ENCODE measurements around the gene ZNF804A. TPM values are rescaled to one million over a fixed set of nuclear protein-coding genes. Genes with fewer than 3 reads are reported as not detected.

The ZNF804A gene
- total RNA-seq, 1 donor from 2014 or later, result 3.1 TPM

DNA sequence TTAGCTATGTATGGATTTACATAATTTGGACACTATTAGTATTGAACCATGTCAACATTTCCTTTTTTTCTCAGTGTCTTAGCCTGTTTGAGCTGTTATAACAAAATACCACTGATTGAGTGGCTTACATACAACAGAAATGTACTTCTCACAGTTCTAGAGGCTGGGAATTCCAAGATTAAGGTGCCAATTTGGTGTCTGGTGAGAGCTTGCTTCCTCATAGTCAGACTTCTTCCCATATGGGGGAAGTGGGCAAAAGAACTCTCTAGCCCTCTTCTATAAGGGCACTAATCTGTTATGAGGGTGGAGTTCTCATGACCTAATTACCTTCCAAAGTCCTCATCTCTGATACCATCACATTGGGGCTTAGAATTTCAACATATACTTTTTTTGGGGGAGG lies 12.6 kb downstream of the ZNF804A start:
- DNase-seq (ENCODE audit: low spot score), result no peak

DNA sequence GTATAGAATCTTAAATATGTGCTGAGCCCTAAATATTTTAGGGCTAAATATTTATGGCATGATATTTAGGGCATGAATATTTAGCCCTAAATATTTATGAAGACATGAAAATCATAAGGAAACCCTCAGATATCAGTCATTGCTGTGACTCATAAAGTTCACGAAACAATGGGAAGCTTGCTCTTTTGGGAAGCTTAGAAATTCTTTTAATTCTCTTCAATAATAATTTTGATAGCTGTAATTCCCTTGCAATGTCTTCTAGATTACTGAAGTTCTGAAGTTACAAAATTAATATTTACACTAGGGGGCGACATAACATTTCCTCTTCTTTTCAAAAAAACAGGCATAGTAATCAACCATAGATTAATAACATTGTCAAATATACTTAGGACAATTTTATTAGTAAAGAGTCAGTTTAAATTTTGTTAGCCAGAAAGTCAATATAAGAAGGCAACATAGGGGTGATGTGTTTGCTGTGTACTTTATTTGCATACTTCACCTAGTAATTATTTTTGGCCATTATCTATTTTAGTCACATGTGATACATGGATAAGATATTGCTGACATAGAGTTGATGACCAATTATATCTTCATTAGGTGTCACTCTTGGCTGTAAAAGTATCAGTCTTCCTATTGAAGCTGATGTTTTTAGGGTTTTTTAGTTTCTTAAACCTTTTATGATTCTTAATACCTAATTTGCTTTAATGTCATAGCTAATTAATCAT lies 13.2 kb downstream of the ZNF804A start:
- DNase-seq (ENCODE audit: low spot score), result peak; percentile 21

DNA sequence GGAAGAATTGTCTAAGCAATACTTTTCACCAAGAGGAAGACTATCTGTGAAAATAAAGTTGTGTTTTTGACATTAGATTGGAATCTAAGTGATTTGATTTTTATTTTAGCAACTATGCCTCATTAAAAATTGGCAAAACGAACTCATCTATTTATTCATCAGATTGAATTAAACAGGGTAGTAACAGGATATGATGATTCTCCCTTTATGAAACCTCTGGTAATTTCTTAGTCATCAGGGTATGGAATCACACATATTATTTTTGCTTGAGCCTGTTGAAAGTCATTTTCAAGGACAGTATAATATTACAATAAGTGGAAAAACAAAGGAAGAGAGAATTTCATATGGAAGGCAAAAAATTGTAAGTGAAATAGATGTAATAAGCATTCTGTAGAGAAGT lies 22.0 kb downstream of the ZNF804A start:
- no peak for DNase-seq (ENCODE audit: low spot score)

DNA sequence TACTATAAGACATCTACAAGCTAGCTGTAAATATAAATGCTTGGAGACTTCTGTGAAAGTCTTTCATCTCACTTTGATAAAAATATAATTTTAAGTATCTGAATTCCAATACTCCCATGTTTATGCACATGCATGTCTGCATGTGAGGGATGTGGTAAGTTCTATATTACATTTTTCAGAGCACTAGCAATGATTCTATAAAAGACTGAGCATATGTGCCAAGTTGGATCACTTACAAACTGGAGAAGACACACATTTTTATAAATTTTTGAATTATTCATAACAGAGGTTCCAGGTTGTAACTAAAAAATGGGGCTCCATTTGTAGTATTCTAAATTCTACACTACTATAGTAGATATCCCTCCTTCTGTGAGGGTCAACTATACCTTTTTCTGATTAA lies 26.0 kb downstream of the ZNF804A start:
- DNase-seq (ENCODE audit: low spot score), result no peak

DNA sequence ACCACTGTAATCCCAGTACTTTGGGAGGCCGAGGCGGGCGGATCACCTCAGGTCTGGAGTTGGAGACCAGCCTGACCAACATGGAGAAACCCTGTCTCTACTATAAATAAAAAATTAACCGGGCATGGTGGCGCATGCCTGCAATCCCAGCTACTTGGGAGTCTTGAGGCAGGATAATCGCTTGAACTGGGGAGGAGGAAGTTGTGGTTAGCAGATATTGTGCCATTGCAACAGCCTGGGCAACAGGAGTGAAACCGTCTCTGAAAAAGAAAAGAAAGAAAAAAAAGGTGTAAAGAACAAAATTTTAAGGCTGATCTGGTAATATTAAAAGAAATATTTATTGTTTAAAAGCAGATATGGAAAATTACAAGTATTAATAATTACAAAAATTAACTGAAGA lies 29.7 kb downstream of the ZNF804A start:
- DNase-seq (ENCODE audit: low spot score), result no peak

DNA sequence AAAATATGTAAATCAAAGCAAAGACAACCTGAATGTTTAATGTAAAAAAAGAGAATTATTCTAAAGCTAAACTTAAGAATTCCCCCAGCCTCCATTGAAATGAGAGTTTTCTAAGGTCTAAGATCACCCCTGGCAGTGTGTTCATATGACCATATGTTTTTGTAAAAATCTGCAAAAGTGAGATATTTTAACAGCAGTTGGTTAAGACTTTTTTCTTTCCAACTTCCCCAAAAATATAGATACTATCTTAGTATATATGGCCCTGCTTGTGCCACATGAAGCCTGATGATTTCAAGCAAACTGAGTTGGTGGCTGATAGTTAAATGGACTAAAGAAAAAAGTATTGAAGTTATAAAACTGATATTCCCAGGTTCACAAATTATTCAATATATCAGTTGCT lies 35.4 kb downstream of the ZNF804A start:
- DNase-seq (ENCODE audit: low spot score), result no peak

DNA sequence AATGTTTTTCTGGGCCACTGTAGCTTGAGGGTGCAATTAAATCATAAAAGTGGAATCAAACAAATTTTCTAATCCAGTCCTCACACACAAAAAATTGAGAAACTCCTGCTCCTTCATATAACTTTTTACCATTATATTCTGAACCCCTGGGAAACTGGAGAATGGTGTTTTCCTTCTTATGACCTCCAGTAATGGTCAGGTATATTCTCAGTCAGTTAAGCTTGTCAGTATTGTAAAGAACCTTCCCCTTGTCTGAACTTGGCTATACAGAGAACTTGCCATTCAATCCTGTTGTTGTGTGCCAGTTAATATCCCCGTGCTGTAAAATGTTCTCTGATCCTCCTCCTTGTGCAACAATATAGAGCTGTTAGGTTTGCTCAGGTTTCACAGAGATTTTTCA lies 39.5 kb downstream of the ZNF804A start:
- no peak for DNase-seq (ENCODE audit: low spot score)

DNA sequence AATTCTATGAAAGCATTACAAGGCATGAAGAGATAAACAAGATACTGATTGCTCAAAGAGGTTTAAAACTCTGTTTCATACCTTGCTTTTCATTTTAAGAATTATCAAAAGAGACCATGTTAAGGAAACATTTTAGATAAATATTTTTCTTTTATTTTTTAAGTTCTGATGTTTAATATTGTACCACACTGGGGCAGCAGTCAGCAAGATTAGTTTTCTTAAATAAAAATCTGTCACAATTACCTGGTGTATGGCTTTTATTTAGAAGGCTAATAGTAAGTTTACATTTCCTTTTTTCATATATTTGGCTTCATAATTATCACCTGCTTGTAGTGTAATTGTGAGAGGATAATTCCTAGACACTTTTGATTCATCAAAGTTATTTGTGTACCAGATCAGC lies 46.4 kb downstream of the ZNF804A start:
- DNase-seq (ENCODE audit: low spot score), result peak; percentile 1

DNA sequence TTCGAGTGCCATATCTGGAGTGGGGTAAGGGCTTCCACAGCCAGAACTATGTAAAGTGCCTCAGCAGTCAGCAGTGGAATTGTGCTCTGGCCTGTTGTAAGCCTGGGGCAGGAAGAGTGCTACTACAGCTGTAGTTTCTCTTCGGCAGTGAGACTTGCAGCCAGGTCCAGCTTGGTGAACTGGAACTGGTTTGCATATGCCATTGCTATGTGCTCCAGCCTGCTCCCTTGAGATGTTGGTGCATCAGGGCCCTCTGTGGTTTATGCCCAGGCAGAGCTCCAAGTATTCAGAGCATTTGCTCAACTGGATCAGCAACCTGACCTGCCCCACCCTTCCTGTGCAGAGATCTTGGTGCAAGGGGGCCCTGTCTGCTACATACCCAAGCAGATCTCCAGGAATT lies 47.8 kb downstream of the ZNF804A start:
- DNase-seq (ENCODE audit: low spot score), result peak; percentile 20

DNA sequence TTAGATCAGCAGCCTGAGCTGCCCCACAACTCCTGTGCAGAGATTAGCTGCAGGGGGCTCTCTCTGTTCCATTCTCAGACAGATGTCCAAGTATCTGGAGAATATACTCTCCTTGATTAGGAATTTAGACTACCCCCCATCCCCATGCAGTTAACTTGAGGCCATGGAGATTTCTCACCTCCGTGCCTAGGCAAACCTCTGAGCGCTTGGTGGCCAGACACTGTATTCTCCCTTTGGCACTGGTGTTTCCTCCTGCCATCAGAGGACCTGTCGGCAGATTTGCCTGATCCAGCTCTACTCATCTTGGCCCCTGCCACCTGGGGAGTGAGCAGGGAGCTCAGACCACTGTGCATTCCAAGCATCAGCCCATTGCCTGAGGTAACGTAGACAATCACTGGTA lies 48.3 kb downstream of the ZNF804A start:
- DNase-seq (ENCODE audit: low spot score), result no peak

DNA sequence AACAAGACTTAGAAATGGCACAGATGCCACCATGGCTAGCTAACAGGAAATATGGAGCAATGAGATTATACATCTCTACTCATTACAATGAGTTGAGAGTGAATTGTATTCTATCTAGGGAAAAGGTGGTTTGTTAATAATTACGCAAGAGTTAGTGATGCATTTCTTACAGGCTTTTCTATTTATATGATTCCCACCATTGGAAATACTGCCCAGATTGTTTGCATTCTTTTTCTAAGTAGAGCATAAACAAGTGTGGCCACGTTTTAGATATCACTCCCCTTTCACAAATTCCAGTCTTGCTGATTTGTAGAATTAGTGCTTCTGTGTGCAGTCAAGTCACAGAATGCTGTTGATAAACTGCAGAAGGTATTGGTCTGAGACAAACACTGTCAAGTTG lies 56.6 kb downstream of the ZNF804A start:
- DNase-seq (ENCODE audit: low spot score), result no peak

DNA sequence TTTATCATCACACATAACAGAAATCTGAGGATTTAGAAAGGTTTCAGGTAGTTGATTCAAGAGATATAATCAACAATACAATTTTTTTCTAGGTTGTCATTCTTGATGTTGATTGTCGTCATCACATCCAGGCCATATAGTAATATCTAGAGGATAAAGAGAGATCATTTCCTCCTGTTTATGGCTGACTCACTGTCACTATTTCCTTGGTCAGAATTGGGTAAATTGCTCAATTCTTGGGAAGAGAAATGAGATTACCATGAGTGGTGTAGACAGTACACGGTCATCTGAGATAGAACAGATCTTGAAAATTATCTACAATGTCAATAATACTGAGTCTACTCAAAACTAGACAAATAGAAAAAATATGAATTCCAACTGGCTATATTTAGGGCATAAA lies 78.8 kb downstream of the ZNF804A start:
- DNase-seq (ENCODE audit: low spot score), result no peak

DNA sequence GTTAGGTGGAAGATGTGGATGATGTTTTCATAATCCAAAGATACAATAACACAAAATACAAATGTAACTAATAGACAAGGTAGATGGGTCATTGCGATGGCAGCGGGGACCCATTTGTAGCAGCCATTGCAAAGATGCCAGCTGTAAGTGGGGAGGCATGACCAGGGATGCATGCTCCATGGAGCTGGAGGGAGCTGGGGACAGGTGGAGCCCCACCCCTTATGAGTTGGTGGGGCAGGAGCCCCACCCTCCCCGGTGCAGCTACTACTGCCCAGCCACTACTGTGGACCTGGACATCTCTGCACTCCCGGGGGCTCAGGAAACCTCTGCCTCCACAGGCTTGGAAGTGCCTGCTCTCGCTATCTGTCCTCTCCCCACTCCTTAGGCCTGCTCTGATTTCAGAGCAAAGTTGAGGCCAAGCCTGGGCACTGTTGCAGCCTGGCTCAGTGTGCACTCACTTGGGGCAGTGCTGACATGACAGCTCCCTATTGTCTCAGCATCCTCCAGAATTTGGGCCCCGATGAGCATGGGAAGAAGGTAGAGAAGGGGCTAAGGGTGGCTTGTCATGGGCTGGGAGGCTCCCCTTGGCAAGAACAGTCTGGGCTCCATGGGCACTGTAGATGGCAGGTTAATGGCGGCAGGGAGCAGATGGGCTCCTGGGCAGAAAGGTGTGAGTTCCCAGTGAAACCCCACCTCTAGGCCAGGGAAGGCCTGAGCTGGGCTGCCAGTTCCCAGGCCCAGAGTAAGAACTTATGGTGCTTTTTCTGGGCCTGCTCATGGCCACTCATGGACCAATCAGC lies 81.1 kb downstream of the ZNF804A start:
- DNase-seq (ENCODE audit: low spot score), result no peak

DNA sequence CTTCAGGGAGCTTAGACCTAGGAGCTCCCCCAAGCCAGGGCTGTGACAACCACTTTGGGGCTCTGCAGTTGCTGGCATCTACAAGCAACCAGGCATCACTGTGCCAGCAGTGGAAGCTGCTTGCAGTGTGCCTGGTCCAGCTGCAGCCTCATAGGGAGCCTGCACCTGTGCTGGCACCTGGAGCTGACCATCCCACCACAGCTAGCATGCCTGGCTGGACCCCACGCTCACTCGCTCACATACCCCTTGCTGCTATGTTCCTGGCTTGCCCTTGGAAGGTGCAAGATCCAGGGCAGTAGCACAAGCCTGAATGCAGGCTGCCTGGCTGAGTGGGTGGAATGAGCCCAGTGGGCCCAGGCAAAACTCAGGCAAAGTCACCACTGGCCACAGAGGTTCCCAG lies 82.5 kb downstream of the ZNF804A start:
- no peak for DNase-seq (ENCODE audit: low spot score)

DNA sequence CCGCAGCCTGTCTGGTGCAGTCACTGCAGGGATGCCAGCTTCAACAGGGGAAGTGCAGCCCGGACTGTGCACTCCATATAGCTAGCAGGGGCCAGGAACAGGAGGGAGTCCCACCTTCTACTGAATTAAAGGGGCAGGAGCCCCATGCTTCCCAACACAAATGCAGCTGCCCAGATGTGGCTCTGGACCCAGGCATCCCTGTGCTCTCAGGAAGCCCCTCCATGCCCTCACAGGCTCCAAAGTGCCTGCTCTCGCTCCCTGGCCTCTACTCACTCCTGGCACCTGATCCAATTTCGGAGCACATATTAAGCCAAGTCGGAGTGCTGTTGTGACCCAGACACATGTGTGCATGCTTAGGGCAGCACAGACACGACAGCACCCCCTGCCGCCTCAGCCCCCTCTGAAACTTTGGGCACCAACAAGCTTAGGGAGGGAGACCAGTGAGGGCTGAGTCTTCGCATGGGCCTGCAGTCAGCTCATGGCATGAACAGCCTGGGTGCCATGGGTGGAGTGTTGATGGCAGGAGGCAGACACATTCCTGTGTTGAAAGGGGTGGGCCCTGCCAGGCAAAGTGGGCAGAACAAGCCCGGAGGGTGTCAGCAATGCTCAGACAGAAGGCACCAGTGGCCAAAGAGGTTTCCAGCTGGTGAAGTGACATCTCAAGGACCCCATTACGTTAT lies 83.5 kb downstream of the ZNF804A start:
- DNase-seq (ENCODE audit: low spot score), result no peak

DNA sequence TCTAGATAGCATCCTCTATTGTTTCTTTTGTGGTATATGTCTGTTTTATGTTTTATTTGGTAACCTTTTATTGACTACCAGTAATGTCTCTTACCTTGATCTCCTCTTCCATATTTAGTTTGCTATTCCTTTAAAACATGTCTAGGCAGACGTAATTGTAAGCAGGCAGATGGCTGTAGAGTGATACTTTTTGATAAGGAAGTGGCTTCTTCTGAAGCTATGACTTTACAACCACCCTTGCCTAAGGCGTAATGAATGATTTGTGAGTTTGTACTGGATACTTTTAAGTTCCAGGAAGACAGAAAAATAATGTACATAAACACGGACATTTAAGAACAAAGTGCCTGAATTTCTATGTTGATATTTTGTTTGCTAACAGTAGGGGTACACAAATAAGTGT lies 85.6 kb downstream of the ZNF804A start:
- DNase-seq (ENCODE audit: low spot score), result peak; percentile 29

DNA sequence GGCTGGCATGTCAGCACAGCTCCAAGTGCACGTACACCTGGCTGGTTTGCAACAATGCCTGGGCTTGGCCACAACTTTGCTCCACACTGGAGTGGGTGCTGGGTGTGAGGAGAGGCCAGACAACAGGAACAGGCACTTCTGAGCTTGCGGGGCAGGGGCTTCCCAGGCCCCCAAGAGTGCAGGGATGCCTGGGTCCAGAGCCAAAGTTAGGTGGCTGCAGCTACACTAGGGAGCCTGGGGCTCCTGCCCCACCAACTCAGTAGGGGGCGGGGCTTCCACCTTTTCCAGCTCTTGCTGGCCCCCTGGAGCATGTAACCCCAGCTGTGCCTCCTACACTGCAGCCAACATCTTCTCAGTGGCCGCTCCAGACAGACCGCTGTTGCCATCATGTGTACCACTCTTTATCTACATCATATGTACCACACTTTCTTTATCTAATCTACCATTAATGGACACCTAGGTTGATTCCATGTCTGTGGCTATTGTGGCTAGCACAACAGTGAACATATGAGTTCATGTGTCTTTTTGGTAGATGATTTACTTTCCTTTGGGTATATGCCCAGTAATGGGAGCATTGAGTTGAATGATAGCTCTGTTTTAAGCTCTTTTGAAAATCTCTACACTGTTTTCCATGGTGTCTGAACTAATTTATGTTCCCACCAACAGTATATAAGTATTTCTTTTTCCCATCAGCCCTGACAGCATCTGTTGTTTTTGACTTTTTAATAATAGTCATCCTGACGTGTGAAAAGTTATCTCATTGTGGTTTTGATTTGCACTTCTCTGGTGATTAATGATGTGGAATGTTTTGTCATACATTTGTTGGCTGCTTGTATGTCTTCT lies 87.9 kb downstream of the ZNF804A start:
- DNase-seq (ENCODE audit: low spot score), result no peak

DNA sequence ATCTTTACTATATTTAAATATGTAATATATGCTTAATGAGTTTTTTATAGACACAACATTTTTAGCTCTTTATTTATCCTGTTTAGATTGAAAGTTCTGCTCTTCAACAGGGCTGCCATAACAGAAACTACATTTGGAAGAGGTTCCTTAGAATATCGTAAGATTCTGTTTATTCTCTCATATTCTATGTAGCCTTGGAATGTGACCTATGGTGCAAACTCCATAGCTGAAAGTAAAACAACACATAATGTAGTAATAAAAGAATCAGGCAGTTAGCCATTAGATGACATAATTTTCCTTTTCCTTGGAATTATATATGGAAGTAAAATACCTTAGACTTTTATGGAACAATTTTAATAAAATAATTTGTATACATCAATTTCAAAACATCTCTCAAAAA lies 91.3 kb downstream of the ZNF804A start:
- no peak for DNase-seq (ENCODE audit: low spot score)

DNA sequence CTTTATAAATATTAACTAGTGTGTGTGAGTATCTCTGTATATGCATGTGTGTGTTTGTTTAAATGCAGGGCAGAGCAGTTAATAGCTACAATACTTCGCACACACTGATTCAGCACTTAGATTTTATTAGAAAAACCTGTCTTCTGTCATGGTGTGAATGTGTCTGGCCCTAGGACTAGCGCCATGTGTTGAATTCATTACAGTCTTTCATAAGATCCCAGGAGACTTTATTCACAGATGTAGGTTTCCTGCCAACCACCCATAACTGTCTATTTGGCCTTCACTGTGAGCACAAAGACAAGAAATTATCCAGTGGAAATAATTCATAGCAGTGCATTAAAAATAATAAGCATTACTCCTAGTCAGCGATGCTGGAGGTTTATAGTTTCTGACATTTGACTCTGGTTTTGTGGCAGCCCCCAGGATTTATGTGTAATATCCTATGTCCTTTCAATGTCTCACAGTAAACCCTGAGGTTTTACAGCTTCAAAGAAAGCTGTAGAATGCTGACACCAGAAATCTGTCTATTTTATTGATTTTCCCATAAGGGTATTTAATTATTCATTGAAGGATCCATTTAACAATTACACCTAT lies 93.9 kb downstream of the ZNF804A start:
- DNase-seq (ENCODE audit: low spot score), result peak; percentile 31

DNA sequence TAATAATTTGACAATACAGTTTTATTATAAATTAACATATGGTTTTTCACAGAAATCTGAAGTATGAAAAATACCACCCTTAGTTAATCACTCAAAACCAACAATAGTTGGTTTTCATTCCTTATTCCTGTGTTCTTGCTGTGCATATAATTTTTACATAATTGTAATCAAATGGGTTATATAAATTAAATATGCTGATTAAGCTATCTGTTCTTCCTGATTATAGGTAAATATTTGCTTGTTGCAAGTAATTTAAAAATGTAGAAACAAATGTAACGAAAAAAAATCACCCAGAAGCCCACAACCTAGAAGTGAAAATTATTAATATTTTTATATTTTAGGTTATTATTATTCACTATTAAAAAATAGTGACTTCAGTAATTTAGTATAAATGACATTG lies 98.3 kb downstream of the ZNF804A start:
- DNase-seq (ENCODE audit: low spot score), result no peak

DNA sequence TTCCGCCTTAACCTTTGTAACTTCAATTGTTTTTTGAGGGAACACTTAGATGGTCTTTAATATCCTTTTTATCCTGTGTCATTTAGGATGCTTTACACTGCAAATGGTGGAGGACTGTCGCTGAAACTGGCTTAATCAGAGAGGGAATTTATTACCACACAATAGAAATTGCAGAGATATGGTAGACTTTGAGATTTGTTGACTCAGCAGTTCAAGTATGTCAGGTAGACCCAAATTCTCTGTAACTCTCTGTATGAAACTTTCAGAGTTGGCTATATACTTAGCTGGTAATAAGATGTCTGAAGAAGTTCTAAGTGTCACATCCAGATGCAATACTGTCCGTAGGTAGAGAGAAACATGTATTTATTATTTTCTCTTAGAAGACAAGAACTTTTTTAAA lies 100.1 kb downstream of the ZNF804A start:
- no peak for DNase-seq (ENCODE audit: low spot score)
